ENCODE data around the gene TNFRSF14.
A peak's percentile ranks its signal among the peaks of the same experiment; 100 is the strongest.

GRCh38 chr1:2523191-2523890 is 32.8 kb upstream of the TNFRSF14 start:
- TF ChIP-seq CTCF (conservative IDR thresholded peaks at IDR 0.05; ENCODE audit: low read depth in 2 of 2): peak; percentile 35 to 53
- no peak for TF ChIP-seq EZH2 (IDR thresholded peaks at IDR 0.05; ENCODE audit: low read depth, unreplicated experiment)
- no peak for TF ChIP-seq REST (IDR thresholded peaks at IDR 0.05; ENCODE audit: unreplicated experiment)
- TF ChIP-seq NANOG (IDR thresholded peaks at IDR 0.05; ENCODE audit: borderline replicate concordance): no peak
- TF ChIP-seq ZNF331 (CRISPR knock-in tag; IDR thresholded peaks at IDR 0.05; ENCODE audit: low read depth): no peak
- TF ChIP-seq POLR2AphosphoS5 (IDR thresholded peaks at IDR 0.05; ENCODE audit: low read depth): no peak
- no peak for TF ChIP-seq CREB1 (CRISPR knock-in tag; IDR thresholded peaks at IDR 0.05; ENCODE audit: low read depth)
- TF ChIP-seq JUNB (IDR thresholded peaks at IDR 0.05; ENCODE audit: unreplicated experiment): no peak
- no peak for TF ChIP-seq EZH2phosphoT487 (IDR thresholded peaks at IDR 0.05; ENCODE audit: unreplicated experiment)
- TF ChIP-seq, protein P1, sequence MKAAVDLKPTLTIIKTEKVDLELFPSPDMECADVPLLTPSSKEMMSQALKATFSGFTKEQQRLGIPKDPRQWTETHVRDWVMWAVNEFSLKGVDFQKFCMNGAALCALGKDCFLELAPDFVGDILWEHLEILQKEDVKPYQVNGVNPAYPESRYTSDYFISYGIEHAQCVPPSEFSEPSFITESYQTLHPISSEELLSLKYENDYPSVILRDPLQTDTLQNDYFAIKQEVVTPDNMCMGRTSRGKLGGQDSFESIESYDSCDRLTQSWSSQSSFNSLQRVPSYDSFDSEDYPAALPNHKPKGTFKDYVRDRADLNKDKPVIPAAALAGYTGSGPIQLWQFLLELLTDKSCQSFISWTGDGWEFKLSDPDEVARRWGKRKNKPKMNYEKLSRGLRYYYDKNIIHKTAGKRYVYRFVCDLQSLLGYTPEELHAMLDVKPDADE (IDR thresholded peaks at IDR 0.05): no peak
- no peak for TF ChIP-seq ZNF462 (CRISPR knock-in tag; IDR thresholded peaks at IDR 0.05)
- no peak for TF ChIP-seq STAT1 (IDR thresholded peaks at IDR 0.05; ENCODE audit: unreplicated experiment)
